ENCODE data around the gene ERCC6L2.

Gene ERCC6L2

GRCh38 chr9:95930277-95930676 lies 54.8 kb downstream of the ERCC6L2 start:
- no peak for DNase-seq

GRCh38 chr9:95935861-95936578 lies 60.5 kb downstream of the ERCC6L2 start:
- no peak for DNase-seq

GRCh38 chr9:95936579-95937075 lies 61.1 kb downstream of the ERCC6L2 start:
- no peak for DNase-seq

- no peak for DNase-seq
These were observed 61.6 kb downstream of the ERCC6L2 start for GRCh38 chr9:95937131-95937530.

- no peak for DNase-seq
These were observed 63.2 kb downstream of the ERCC6L2 start for GRCh38 chr9:95938724-95939123.

GRCh38 chr9:95939472-95939871 lies 64.0 kb downstream of the ERCC6L2 start:
- DNase-seq = no peak

GRCh38 chr9:95940265-95940664 lies 64.8 kb downstream of the ERCC6L2 start:
- DNase-seq = no peak

GRCh38 chr9:95942016-95942415 lies 66.5 kb downstream of the ERCC6L2 start:
- no peak for DNase-seq

GRCh38 chr9:95947118-95947517 lies 71.6 kb downstream of the ERCC6L2 start:
- DNase-seq = no peak

GRCh38 chr9:95952471-95952870 lies 77.0 kb downstream of the ERCC6L2 start:
- DNase-seq = no peak

GRCh38 chr9:95953986-95954385 lies 78.5 kb downstream of the ERCC6L2 start:
- DNase-seq = no peak

GRCh38 chr9:95954940-95955339 lies 79.4 kb downstream of the ERCC6L2 start:
- DNase-seq = no peak

- DNase-seq = no peak
These were observed 87.4 kb downstream of the ERCC6L2 start for GRCh38 chr9:95962936-95963335.

- DNase-seq = no peak
These were observed 88.2 kb downstream of the ERCC6L2 start for GRCh38 chr9:95963659-95964058.

- DNase-seq = no peak
These were observed 90.8 kb downstream of the ERCC6L2 start for GRCh38 chr9:95966306-95966705.

- no peak for DNase-seq
These were observed 94.8 kb downstream of the ERCC6L2 start for GRCh38 chr9:95970317-95970716.

GRCh38 chr9:95971815-95972214 lies 96.3 kb downstream of the ERCC6L2 start:
- DNase-seq = no peak

GRCh38 chr9:95974389-95974788 lies 98.9 kb downstream of the ERCC6L2 start:
- DNase-seq = no peak

- no peak for DNase-seq
These were observed 101.9 kb downstream of the ERCC6L2 start for GRCh38 chr9:95977371-95977770.

- no peak for DNase-seq
These were observed 102.6 kb downstream of the ERCC6L2 start for GRCh38 chr9:95978106-95978505.

- DNase-seq = no peak
These were observed 104.0 kb downstream of the ERCC6L2 start for GRCh38 chr9:95979446-95979845.

- no peak for DNase-seq
These were observed 105.0 kb downstream of the ERCC6L2 start for GRCh38 chr9:95980262-95981125.

GRCh38 chr9:95981761-95982390 lies 106.4 kb downstream of the ERCC6L2 start:
- peak; percentile 33 for DNase-seq

All from SHP77 treated with DMSO at 0.1 percent for 48 hours (cell line).